ENCODE results near the gene PLVAP.
A peak's percentile ranks its signal among the peaks of the same experiment; 100 is the strongest.

The PLVAP gene

DNA sequence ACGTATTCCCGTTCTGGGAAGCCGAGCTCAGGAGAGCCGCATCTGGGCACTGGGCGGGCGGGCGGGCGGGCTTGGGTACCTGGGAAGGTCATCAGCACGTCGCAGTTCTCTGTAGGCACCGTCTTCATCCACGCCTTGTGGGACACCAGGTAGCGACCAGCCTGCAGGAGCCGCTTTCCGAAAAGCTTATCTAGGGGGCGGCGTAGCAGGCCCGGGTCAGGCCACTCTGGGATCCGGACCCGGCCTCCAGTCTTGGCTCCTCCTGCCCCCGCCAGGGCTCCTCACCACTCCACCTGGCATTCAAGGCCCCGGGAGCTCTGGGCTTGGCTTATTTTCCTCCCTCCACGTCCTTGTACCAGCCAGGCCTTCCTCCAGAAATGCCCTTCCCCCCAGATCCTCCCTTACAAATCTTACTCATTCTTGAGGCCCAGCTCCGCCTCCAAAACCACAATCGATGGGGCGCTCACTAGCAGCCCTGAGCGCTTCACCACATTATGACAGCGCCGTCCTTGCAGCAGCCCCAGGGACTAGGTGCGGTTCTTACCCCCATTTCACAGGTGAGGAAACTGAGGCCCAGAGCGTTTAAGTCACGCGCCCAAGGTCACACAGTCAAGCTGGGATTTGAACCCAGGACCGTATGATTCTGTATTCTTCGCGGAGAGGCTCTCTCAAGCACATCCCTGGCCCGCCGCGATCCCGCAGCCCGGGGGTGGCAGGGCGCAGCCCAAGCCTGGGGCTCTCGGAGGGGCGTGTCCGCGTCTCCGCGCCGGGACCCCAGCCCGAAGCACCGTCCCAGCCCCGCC, 43.3 kb downstream of the PLVAP start:
- H3K9me3 Mint-ChIP-seq: no peaks in the 10 kb centered on the region
- DNase-seq (ENCODE audit: low spot score in 2 of 2) (peak in 1 of 2 donors; percentile 47), ATAC-seq (replicated peaks; ENCODE audit: extremely low read depth, poor library complexity, severe bottlenecking) (peak; percentile 22)
- peaks cover 4% of the 10 kb centered on the region for H3K36me3 Mint-ChIP-seq (ENCODE audit: insufficient read depth)
- peaks cover 40% of the 10 kb centered on the region for H3K4me1 Mint-ChIP-seq
- H3K27me3 Mint-ChIP-seq: no peaks in the 10 kb centered on the region
- H3K27ac Mint-ChIP-seq (ENCODE audit: low read depth): no peak overlapping the region
- H3K4me3 Mint-ChIP-seq: peak overlapping the region; percentile 82

DNA sequence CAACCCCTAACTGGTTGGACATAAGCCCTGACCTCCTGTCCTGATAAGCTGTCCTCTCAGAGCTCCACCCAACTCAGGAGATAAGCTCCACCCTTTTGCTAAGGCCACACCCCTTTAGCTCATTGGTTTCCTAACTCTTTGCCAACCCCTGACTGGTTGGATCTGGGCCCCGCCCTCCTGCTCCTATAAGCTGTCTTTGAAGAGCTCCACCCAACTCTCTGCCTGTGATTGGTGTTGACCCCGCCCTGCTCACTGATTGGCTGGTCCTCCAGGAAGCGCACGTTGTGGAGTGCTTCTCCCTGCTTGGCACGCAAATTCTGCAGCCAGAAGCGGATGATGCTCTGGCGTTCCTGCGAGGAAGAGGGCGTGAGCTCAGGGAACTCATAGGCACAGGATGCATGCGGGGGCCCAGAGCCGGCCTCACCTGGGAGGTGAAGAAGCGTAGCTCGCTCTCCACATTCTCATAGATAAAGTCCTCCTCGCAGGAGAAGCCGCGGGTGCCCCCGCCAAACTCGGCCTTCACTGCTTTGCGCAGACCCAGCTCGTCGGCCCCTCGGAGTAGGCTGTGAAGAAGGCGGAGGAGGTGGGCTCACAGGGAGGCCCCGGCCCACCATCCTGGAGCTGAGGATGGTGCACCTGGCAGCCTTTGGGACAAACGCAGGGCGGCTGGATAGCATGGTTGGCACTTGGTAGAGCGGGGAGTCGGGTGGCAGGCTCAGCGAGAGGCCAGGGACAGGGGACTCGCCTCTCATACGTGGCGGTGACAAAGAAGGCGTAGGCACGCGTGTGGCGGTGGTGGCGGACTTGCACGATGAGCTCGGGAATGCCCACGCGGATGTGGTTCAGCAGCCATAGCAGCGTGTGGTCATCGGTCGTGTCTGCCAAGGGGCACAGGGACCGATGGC, 44.2 kb downstream of the PLVAP start:
- Mint-ChIP-seq H3K36me3 (ENCODE audit: insufficient read depth) (peaks cover 4% of the 10 kb centered on the region), H3K27ac (ENCODE audit: low read depth) (no peak overlapping the region)

GRCh38 chr19:17332360-17332676, 44.8 kb downstream of the PLVAP start:
- peaks cover 36% of the 10 kb centered on the region for H3K4me1 Mint-ChIP-seq
- DNase-seq (ENCODE audit: low spot score in 2 of 2): no peak
- H3K27ac Mint-ChIP-seq (ENCODE audit: low read depth): no peak overlapping the region
- no peak for ATAC-seq (replicated peaks; ENCODE audit: extremely low read depth, poor library complexity, severe bottlenecking)
- H3K9me3 Mint-ChIP-seq: no peaks in the 10 kb centered on the region
- peaks cover 3% of the 10 kb centered on the region for H3K36me3 Mint-ChIP-seq (ENCODE audit: insufficient read depth)
- no peaks in the 10 kb centered on the region for H3K27me3 Mint-ChIP-seq
- H3K4me3 Mint-ChIP-seq: no peak overlapping the region

More for the DNA sequence above, 44.2 kb downstream of the PLVAP start:
- no peak for ATAC-seq (replicated peaks; ENCODE audit: extremely low read depth, poor library complexity, severe bottlenecking)
- Mint-ChIP-seq H3K4me1 (peaks cover 40% of the 10 kb centered on the region), H3K27me3 (no peaks in the 10 kb centered on the region), H3K4me3 (peak overlapping the region; percentile 38), H3K9me3 (no peaks in the 10 kb centered on the region)
- no peak for DNase-seq (ENCODE audit: low spot score in 2 of 2)

DNA sequence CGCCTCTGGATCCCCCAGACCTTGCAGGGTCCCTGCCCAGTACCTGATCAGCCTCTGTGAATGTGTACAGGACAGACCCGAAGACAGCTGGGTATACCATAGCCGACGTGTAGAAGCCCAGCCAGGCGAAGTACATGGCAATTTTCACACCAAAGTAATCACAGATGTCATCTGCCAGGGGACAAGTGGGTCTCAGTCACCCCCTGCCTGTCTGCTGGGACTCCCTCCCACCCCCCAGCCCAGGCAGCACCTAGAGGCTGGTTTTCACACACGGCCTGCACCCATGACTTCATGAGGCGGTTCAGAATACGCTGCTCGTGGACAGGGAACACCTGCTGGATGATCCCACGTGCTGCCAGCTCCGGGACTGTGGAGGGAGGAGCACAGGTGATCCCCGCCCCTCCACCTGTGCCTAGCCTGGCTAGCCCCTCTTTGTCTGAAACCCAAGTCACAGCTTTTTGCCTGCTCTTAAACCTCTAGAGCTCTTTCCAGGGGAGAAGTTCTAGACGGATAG, 46.0 kb downstream of the PLVAP start:
- Mint-ChIP-seq H3K27me3 (no peaks in the 10 kb centered on the region), H3K9me3 (no peaks in the 10 kb centered on the region), H3K36me3 (ENCODE audit: insufficient read depth) (peaks cover 2% of the 10 kb centered on the region), H3K4me3 (peak overlapping the region; percentile 62), H3K27ac (ENCODE audit: low read depth) (peak overlapping the region; percentile 20), H3K4me1 (peaks cover 26% of the 10 kb centered on the region)
- DNase-seq (ENCODE audit: low spot score in 2 of 2): no peak
- no peak for ATAC-seq (replicated peaks; ENCODE audit: extremely low read depth, poor library complexity, severe bottlenecking)

DNA sequence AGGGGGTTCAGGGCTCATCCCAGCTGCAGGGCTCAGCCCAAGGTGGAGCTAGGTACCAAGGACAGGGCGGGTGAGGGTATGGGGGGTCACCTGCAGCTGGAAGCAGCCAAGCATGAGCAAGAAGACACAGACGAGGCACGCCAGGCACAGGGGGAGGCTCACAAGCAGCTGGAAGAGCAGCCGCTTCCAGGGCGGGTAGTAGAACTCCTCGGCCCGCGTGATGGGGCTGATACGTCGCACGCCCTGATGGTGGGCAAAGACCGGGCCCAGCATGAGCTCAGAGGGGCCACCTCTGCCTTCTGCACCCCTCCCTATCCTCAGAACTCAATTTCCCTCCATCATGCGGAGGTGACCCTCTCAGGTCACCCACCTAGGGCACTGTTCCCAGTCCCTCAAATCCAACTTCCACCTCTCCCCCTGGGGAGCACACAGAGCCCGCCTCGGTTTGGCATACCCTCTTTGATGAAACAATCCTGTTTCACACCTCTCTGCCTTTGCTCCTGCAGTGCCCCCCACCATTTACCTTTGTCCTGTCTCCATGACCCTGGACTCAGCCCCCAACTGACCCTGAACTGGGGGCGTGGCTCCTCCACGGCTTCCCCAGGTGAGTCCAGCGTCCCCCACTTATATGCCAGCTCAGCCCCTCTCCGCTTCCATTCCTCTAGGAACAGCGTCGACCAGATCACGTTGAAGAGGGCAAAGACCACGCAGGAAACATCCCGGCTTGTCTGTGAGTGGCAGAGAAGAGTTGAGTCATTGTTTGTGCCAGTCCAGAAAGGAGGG, 46.7 kb downstream of the PLVAP start:
- H3K4me3 Mint-ChIP-seq: peak overlapping the region; percentile 68
- H3K27ac Mint-ChIP-seq (ENCODE audit: low read depth): peak overlapping the region; percentile 20
- H3K36me3 Mint-ChIP-seq (ENCODE audit: insufficient read depth): peaks cover 2% of the 10 kb centered on the region
- DNase-seq (ENCODE audit: low spot score in 2 of 2) (no peak), ATAC-seq (replicated peaks; ENCODE audit: extremely low read depth, poor library complexity, severe bottlenecking) (no peak)
- no peaks in the 10 kb centered on the region for H3K27me3 Mint-ChIP-seq
- peaks cover 26% of the 10 kb centered on the region for H3K4me1 Mint-ChIP-seq
- no peaks in the 10 kb centered on the region for H3K9me3 Mint-ChIP-seq

- H3K9me3 Mint-ChIP-seq: no peaks in the 10 kb centered on the region
- peaks cover 20% of the 10 kb centered on the region for H3K4me1 Mint-ChIP-seq
- H3K36me3 Mint-ChIP-seq (ENCODE audit: insufficient read depth): peaks cover 2% of the 10 kb centered on the region
- H3K27me3 Mint-ChIP-seq: no peaks in the 10 kb centered on the region
- peak overlapping the region; percentile 68 for H3K4me3 Mint-ChIP-seq
- DNase-seq (ENCODE audit: low spot score in 2 of 2) (no peak), ATAC-seq (replicated peaks; ENCODE audit: extremely low read depth, poor library complexity, severe bottlenecking) (no peak)
- H3K27ac Mint-ChIP-seq (ENCODE audit: low read depth): no peak overlapping the region
These were observed 47.5 kb downstream of the PLVAP start for GRCh38 chr19:17329366-17330261.

GRCh38 chr19:17328517-17329365, 48.4 kb downstream of the PLVAP start:
- ATAC-seq (replicated peaks; ENCODE audit: extremely low read depth, poor library complexity, severe bottlenecking) (peak; percentile 34), DNase-seq (ENCODE audit: low spot score in 2 of 2) (no peak)
- peaks cover 14% of the 10 kb centered on the region for H3K4me1 Mint-ChIP-seq
- peak overlapping the region; percentile 79 for H3K27ac Mint-ChIP-seq (ENCODE audit: low read depth)
- H3K27me3 Mint-ChIP-seq: no peaks in the 10 kb centered on the region
- peak overlapping the region; percentile 68 for H3K4me3 Mint-ChIP-seq
- H3K9me3 Mint-ChIP-seq: no peaks in the 10 kb centered on the region
- H3K36me3 Mint-ChIP-seq (ENCODE audit: insufficient read depth): peaks cover 2% of the 10 kb centered on the region

DNA sequence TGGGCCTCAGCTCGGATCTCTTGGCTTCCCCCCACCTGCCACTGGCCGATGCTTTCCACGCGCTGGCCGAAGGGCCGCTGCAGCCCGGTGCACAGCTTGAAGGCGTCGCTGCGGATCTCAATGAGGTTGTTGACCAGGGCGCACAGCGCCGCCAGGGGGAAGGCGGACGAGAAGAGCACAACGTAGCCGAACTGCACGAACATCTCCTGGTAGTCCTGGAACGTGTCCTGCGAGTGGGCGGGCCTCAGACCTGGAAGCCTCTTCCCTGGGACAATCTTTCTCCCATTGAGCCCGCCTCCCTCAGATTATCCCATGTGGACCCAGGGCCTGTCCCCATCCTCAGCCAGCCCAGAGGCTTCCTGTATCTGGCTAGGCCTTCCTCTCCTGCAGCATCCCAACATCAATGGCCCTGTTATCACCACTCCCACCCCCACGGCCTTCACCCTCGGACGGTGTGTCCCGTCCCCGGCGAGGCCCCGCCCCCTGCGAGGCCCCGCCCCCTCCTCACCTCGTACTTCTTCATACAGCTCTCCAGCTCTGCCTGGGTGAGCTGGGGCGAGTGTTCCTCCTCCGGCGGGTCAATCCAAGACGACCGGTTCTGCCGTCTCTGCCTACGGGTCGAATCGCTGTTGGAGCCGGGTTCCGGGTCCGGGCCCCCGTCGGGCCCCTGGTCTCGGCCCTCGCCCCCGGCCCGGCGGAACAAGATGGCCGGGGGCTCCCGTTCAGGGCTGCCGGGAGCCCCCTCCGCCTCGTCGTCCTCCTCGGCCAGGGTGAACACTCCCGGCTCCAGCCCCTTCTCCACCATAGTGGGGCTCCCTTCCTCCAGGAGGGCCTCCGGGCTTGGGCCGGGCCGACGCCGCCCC, 49.3 kb downstream of the PLVAP start:
- H3K27me3 Mint-ChIP-seq: no peaks in the 10 kb centered on the region
- peaks cover 7% of the 10 kb centered on the region for H3K4me1 Mint-ChIP-seq
- DNase-seq (ENCODE audit: low spot score in 2 of 2): no peak
- H3K4me3 Mint-ChIP-seq: peak overlapping the region; percentile 68
- ATAC-seq (replicated peaks; ENCODE audit: extremely low read depth, poor library complexity, severe bottlenecking): peak; percentile 68
- H3K9me3 Mint-ChIP-seq: no peaks in the 10 kb centered on the region
- peaks cover 2% of the 10 kb centered on the region for H3K36me3 Mint-ChIP-seq (ENCODE audit: insufficient read depth)
- peak overlapping the region; percentile 79 for H3K27ac Mint-ChIP-seq (ENCODE audit: low read depth)

DNA sequence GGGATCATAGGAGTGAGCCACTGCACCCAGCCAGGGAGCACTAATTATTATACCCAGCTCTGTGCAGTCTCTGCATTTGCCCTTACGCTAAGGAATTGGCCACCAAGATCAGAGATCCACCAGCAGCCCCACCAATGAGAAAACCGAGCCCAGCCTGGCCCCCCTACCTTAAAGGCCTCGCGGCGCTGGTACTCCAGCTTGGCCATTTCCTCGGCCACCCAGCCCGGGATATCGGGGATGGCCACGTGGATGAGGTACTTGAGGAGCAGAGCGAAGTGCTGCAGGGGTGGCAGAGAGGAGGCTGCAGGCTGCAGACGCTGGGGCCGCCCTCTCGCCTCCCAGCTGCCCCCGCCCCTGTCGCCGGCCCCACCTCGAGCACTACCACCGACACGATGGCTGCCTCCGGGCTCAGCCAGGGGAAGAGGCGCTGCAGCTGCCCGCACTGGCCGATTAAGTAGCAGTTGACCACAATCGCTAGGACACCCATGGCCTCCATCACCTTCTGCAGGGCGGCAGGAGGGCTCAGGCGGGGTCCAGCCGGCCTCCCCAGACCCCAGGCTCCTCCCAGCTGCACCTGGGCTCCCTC, 50.0 kb downstream of the PLVAP start:
- peak overlapping the region; percentile 36 for H3K4me3 Mint-ChIP-seq

GRCh38 chr19:17326595-17326966, 50.6 kb downstream of the PLVAP start:
- Mint-ChIP-seq H3K4me3 (peak overlapping the region; percentile 36), H3K27ac (ENCODE audit: low read depth) (no peak overlapping the region), H3K36me3 (ENCODE audit: insufficient read depth) (peaks cover 2% of the 10 kb centered on the region), H3K4me1 (peaks cover 12% of the 10 kb centered on the region), H3K9me3 (no peaks in the 10 kb centered on the region), H3K27me3 (no peaks in the 10 kb centered on the region)
- DNase-seq (ENCODE audit: low spot score in 2 of 2) (no peak), ATAC-seq (replicated peaks; ENCODE audit: extremely low read depth, poor library complexity, severe bottlenecking) (no peak)

More for the DNA sequence above, 50.0 kb downstream of the PLVAP start:
- Mint-ChIP-seq H3K27ac (ENCODE audit: low read depth) (no peak overlapping the region), H3K9me3 (no peaks in the 10 kb centered on the region), H3K36me3 (ENCODE audit: insufficient read depth) (peaks cover 2% of the 10 kb centered on the region), H3K4me1 (peaks cover 12% of the 10 kb centered on the region), H3K27me3 (no peaks in the 10 kb centered on the region)
- ATAC-seq (replicated peaks; ENCODE audit: extremely low read depth, poor library complexity, severe bottlenecking) (no peak), DNase-seq (ENCODE audit: low spot score in 2 of 2) (no peak)

All from central memory CD8-positive, alpha-beta T cell (primary cell).